Stimulated activated CD8-positive, alpha-beta memory T cell treated with anti-CD3 and anti-CD28 coated beads, Interleukin-4, amount 100 ng/mL, for 24 hours (primary cell): ENCODE results near the gene NOSIP.
A peak's percentile ranks its signal among the peaks of the same experiment; 100 is the strongest.

ENCODE experiments used
- DNase-seq: peaks from one replicate; pipeline ENCODE4 v3.0.0-alpha.2; 2020; ENCODE audit warnings: low read depth

NOSIP gene

GRCh38 chr19:49546825-49547565, 33.4 kb downstream of the NOSIP start:
- DNase-seq = no peak

GRCh38 chr19:49544154-49544553, 36.2 kb downstream of the NOSIP start:
- DNase-seq = no peak

- no peak for DNase-seq
Measured at GRCh38 chr19:49543032-49543431, 37.3 kb downstream of the NOSIP start.

GRCh38 chr19:49542446-49542845, 37.9 kb downstream of the NOSIP start:
- DNase-seq = no peak

- DNase-seq = no peak
Measured at GRCh38 chr19:49541914-49542313, 38.4 kb downstream of the NOSIP start.

- no peak for DNase-seq
Measured at GRCh38 chr19:49539192-49539952, 41.0 kb downstream of the NOSIP start.

- DNase-seq = no peak
Measured at GRCh38 chr19:49538643-49539042, 41.7 kb downstream of the NOSIP start.

- no peak for DNase-seq
Measured at GRCh38 chr19:49536921-49537462, 43.4 kb downstream of the NOSIP start.

GRCh38 chr19:49534632-49535385, 45.5 kb downstream of the NOSIP start:
- DNase-seq = no peak

- peak; percentile 73 for DNase-seq
Measured at GRCh38 chr19:49533551-49534488, 46.5 kb downstream of the NOSIP start.

- no peak for DNase-seq
Measured at GRCh38 chr19:49530708-49531107, 49.6 kb downstream of the NOSIP start.

GRCh38 chr19:49528211-49528771, 52.1 kb downstream of the NOSIP start:
- no peak for DNase-seq

GRCh38 chr19:49524812-49525455, 55.4 kb downstream of the NOSIP start:
- no peak for DNase-seq

GRCh38 chr19:49520705-49521319, 59.5 kb downstream of the NOSIP start:
- no peak for DNase-seq

GRCh38 chr19:49518033-49518432, 62.3 kb downstream of the NOSIP start:
- no peak for DNase-seq

- DNase-seq = no peak
Measured at GRCh38 chr19:49515767-49516166, 64.6 kb downstream of the NOSIP start.

GRCh38 chr19:49514151-49514550, 66.2 kb downstream of the NOSIP start:
- no peak for DNase-seq

GRCh38 chr19:49513746-49514118, 66.6 kb downstream of the NOSIP start:
- DNase-seq = no peak

- no peak for DNase-seq
Measured at GRCh38 chr19:49512970-49513745, 67.2 kb downstream of the NOSIP start.
